HFF-Myc (cell line): Measurements from ENCODE around the gene NT5M.
A peak's percentile ranks its signal among the peaks of the same experiment; 100 is the strongest.

Source experiments
- DNase-seq: peaks from one replicate; pipeline ENCODE4 v3.0.0-alpha.2; 2011; ENCODE audit warnings: low read depth; ENCODE audit errors: extremely low read depth
- H3K4me3 ChIP-seq: replicated peaks from 2 replicates; pipeline ENCODE4 v1.5.1; 2011; ENCODE audit warnings: low read depth, mild to moderate bottlenecking, control low read depth, low read length
- CTCF ChIP-seq: IDR thresholded peaks from 2 replicates; pipeline ENCODE4 v1.5.1; 2012; ENCODE audit warnings: mild to moderate bottlenecking, low read depth, low read length, control low read depth; ENCODE audit errors: missing control alignments

NT5M gene

GRCh38 chr17:17303847-17304490 is 796 bp downstream of the NT5M start:
- no peak for TF ChIP-seq CTCF
- peak overlapping the region; percentile 58 for H3K4me3 ChIP-seq
- no peak for DNase-seq

GRCh38 chr17:17304521-17304985 is 1.4 kb downstream of the NT5M start:
- DNase-seq: no peak
- no peak for TF ChIP-seq CTCF
- peak overlapping the region; percentile 58 for H3K4me3 ChIP-seq

- no peak overlapping the region for H3K4me3 ChIP-seq
- no peak for TF ChIP-seq CTCF
- no peak for DNase-seq
These were observed 2.2 kb downstream of the NT5M start for GRCh38 chr17:17305281-17305801.

GRCh38 chr17:17309356-17309755 is 6.2 kb downstream of the NT5M start:
- H3K4me3 ChIP-seq: no peak overlapping the region
- DNase-seq: no peak

GRCh38 chr17:17313350-17313991 is 10.3 kb downstream of the NT5M start:
- H3K4me3 ChIP-seq: no peak overlapping the region
- DNase-seq: no peak
- peak; percentile 43 for TF ChIP-seq CTCF

More at GRCh38 chr17:17309356-17309755, 6.2 kb downstream of the NT5M start:
- TF ChIP-seq CTCF: no peak

GRCh38 chr17:17314501-17315071 is 11.4 kb downstream of the NT5M start:
- DNase-seq: no peak
- no peak for TF ChIP-seq CTCF
- no peak overlapping the region for H3K4me3 ChIP-seq
